Brain microvascular endothelial cell (primary cell): ENCODE measurements around the gene PSMB3.

Source experiments
- DNase-seq: peaks from one replicate; pipeline ENCODE4 v3.0.0-alpha.2; 2020
- H3K27ac ChIP-seq: fragments of 250-450 bp; sonication (Bioruptor Pico); 2 replicates; pipeline ENCODE4 v1.5.1; 2020; ENCODE audit warnings: mild to moderate bottlenecking, moderate library complexity
- H3K27me3 ChIP-seq: fragments of 250-450 bp; sonication (Bioruptor Pico); replicated peaks from 2 replicates; pipeline ENCODE4 v1.5.1; 2020; ENCODE audit warnings: mild to moderate bottlenecking
- H3K36me3 ChIP-seq: fragments of 250-450 bp; sonication (Bioruptor Pico); replicated peaks from 2 replicates; pipeline ENCODE4 v1.5.1; 2020; ENCODE audit warnings: mild to moderate bottlenecking
- H3K4me3 ChIP-seq: 2 replicates; pipeline ENCODE4 v1.5.1; 2011; ENCODE audit warnings: low read depth, mild to moderate bottlenecking, control low read depth, low read length, moderate library complexity
- CTCF ChIP-seq: IDR thresholded peaks from 2 replicates; pipeline ENCODE4 v1.5.1; 2011; ENCODE audit warnings: low read depth, mild to moderate bottlenecking, moderate library complexity, low read length, control low read depth, inconsistent platforms; ENCODE audit errors: missing control alignments
- in situ Hi-C: cut with HindIII; loops from 2 replicates; pipeline ENCODE4 v1.10.0; 2017; ENCODE audit warnings: low sequenced_read_pairs, low pct_ligation_motif_present

The PSMB3 gene

GRCh38 chr17:38752308-38753070 is at the start of gene PSMB3:
Gene PSMB3 (plus strand): TSS chr17:38752741. CDS start chr17:38752827, 86 bp downstream.
- H3K36me3 ChIP-seq: peaks cover 26% of the 10 kb centered on the region
- DNase-seq: peak; percentile 99
- H3K4me3 ChIP-seq: peak within 1 kb of the TSS; percentile 99
- H3K27ac ChIP-seq: peak within 1 kb of the TSS; percentile 77
- no peak for TF ChIP-seq CTCF
- in situ Hi-C loops: no loop called here
- H3K27me3 ChIP-seq: no peaks in the 10 kb centered on the region

- Histone ChIP-seq H3K27ac (no peak overlapping the region), H3K36me3 (no peaks in the 10 kb centered on the region), H3K4me3 (peak overlapping the region; percentile 62), H3K27me3 (no peaks in the 10 kb centered on the region)
- no peak for TF ChIP-seq CTCF
- in situ Hi-C loops: no loop called here
- DNase-seq: no peak
These were observed 49.4 kb upstream of the PSMB3 start for GRCh38 chr17:38702916-38703741.

GRCh38 chr17:38703742-38704605 is 48.6 kb upstream of the PSMB3 start:
- no peaks in the 10 kb centered on the region for H3K27me3 ChIP-seq
- H3K27ac ChIP-seq: no peak overlapping the region
- DNase-seq: no peak
- H3K36me3 ChIP-seq: no peaks in the 10 kb centered on the region
- peak overlapping the region; percentile 62 for H3K4me3 ChIP-seq
- TF ChIP-seq CTCF: no peak
- in situ Hi-C loops: no loop called here

- peak; percentile 48 for DNase-seq
- TF ChIP-seq CTCF: no peak
- in situ Hi-C loops: no loop called here
- Histone ChIP-seq H3K36me3 (no peaks in the 10 kb centered on the region), H3K4me3 (peak within 1 kb of the TSS; percentile 62), H3K27ac (no peak within 1 kb of the TSS), H3K27me3 (no peaks in the 10 kb centered on the region)
These were observed 47.7 kb upstream of the PSMB3 start, which contains the start of gene MLLT6 for GRCh38 chr17:38704606-38705522. Gene MLLT6 (plus strand): TSS chr17:38705273. CDS start chr17:38705633, 360 bp downstream.

GRCh38 chr17:38705523-38705802 is 47.1 kb upstream of the PSMB3 start:
- in situ Hi-C loops: no loop called here
- H3K4me3 ChIP-seq: peak overlapping the region; percentile 62
- no peaks in the 10 kb centered on the region for H3K27me3 ChIP-seq
- H3K27ac ChIP-seq: no peak overlapping the region
- TF ChIP-seq CTCF: no peak
- no peak for DNase-seq
- no peaks in the 10 kb centered on the region for H3K36me3 ChIP-seq
